ENCODE data around the gene SLC47A1.

DNA sequence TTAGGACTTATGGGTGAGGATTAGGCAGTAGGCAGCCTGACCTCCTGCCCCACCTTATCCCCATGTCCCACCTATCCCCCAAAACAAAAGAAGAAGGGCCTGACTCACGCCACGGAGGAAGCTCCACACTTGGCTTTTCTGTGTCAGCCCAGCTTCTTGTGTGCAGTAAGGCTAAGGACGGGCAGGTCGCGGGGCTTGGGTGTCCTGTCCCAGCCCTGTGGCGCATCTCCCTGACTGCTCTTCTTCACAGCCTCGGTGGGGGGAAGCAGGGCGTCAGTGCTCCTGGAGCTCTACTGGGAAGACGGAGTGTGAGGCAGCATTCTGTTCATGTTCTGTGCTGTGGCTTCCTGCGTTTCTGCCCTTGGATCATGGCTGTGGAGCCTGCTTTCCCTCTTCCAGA is 80.3 kb downstream of the SLC47A1 start:
- TF ChIP-seq, protein P1, sequence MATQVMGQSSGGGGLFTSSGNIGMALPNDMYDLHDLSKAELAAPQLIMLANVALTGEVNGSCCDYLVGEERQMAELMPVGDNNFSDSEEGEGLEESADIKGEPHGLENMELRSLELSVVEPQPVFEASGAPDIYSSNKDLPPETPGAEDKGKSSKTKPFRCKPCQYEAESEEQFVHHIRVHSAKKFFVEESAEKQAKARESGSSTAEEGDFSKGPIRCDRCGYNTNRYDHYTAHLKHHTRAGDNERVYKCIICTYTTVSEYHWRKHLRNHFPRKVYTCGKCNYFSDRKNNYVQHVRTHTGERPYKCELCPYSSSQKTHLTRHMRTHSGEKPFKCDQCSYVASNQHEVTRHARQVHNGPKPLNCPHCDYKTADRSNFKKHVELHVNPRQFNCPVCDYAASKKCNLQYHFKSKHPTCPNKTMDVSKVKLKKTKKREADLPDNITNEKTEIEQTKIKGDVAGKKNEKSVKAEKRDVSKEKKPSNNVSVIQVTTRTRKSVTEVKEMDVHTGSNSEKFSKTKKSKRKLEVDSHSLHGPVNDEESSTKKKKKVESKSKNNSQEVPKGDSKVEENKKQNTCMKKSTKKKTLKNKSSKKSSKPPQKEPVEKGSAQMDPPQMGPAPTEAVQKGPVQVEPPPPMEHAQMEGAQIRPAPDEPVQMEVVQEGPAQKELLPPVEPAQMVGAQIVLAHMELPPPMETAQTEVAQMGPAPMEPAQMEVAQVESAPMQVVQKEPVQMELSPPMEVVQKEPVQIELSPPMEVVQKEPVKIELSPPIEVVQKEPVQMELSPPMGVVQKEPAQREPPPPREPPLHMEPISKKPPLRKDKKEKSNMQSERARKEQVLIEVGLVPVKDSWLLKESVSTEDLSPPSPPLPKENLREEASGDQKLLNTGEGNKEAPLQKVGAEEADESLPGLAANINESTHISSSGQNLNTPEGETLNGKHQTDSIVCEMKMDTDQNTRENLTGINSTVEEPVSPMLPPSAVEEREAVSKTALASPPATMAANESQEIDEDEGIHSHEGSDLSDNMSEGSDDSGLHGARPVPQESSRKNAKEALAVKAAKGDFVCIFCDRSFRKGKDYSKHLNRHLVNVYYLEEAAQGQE (IDR thresholded peaks at IDR 0.05) = no peak
- TF ChIP-seq RCOR1 (IDR thresholded peaks at IDR 0.05; ENCODE audit: low read depth, low read length) = no peak

Data from A549 (cell line).